GM12878 (cell line): ENCODE data around the gene NPDC1. TPM values are rescaled to one million over a fixed set of nuclear protein-coding genes. Genes with fewer than 3 reads are reported as not detected.

ENCODE experiments used
- ATAC-seq: fragments of 200-7000 bp; cut with Tn5 transposase; 3 replicates; pipeline ENCODE4 v1.9.1; 2020; ENCODE audit warnings: mild to moderate bottlenecking, moderate library complexity
- BruUV-seq: library from RNA; stranded (reverse); fragments of 400-500 nt; replicated peaks from 2 replicates; lab custom pipeline; 2021; lab: Mats Ljungman, UMichigan
- CTCF ChIA-PET: fragments of 300-600 bp; sonication (Branson Sonifier 250); formaldehyde crosslinking; extraction: SDS; loops from one replicate; lab custom pipeline; 2021; ENCODE audit warnings: inconsistent platforms; lab: Yijun Ruan, JAX
- POLR2A ChIA-PET: fragments of 350-600 bp; formaldehyde crosslinking; extraction: SDS; loops from one replicate; lab custom pipeline; 2021; ENCODE audit warnings: inconsistent platforms; lab: Charles Lee
- RAD21 ChIA-PET: fragments of 300-600 bp; sonication (Branson Sonifier 250); formaldehyde crosslinking; loops from one replicate; lab custom pipeline; 2023; ENCODE audit warnings: antibody characterized with exemption; ENCODE audit not compliant: unreplicated experiment; lab: Charles Lee
- SMC1A ChIA-PET: fragments of 300-600 bp; sonication (Branson Sonifier 250); formaldehyde crosslinking; loops from one replicate; lab custom pipeline; 2023; ENCODE audit not compliant: unreplicated experiment, uncharacterized antibody; lab: Charles Lee
- DNase-seq: peaks from one replicate; pipeline ENCODE4 v3.0.0-alpha.2; 2011; ENCODE audit warnings: low read depth, low spot score
- FAIRE-seq: peaks from 3 replicates; lab custom pipeline; 2011; peaks lifted over from hg19 to GRCh38; lab: Jason Lieb, UNC
- H2AFZ ChIP-seq: 2 replicates; pipeline ENCODE4 v1.6.0; 2011; ENCODE audit warnings: low read depth, low read length, control low read depth; ENCODE audit not compliant: control insufficient read depth
- H3K27ac ChIP-seq: 2 replicates; pipeline ENCODE4 v1.5.1; 2011; ENCODE audit warnings: control low read depth; ENCODE audit not compliant: control insufficient read depth, insufficient read depth
- H3K27me3 ChIP-seq, 2 experiments: replicated peaks in 1 of 2; 2 replicates each; pipeline versions ENCODE4 v1.6.0 to v1.6.1; 2011; ENCODE audit warnings: low read length in 1 of 2; ENCODE audit not compliant: control insufficient read depth in 2 of 2, insufficient read depth in 2 of 2
- H3K36me3 ChIP-seq, 2 experiments: 2 replicates each; pipeline ENCODE4 v1.5.1; 2011; ENCODE audit warnings: low read length in 1 of 2; ENCODE audit not compliant: control insufficient read depth in 2 of 2, insufficient read depth in 2 of 2
- H3K4me1 ChIP-seq: 2 replicates; pipeline ENCODE4 v1.6.1; 2011; ENCODE audit warnings: mild to moderate bottlenecking, low read length, moderate library complexity, mixed read lengths; ENCODE audit not compliant: control insufficient read depth, insufficient read depth
- H3K4me2 ChIP-seq: 2 replicates; pipeline ENCODE4 v1.6.0; 2011; ENCODE audit warnings: control low read depth; ENCODE audit not compliant: control insufficient read depth, insufficient read depth
- H3K4me3 ChIP-seq: fragments of 200-600 bp; sonication (generic); 2 replicates; pipeline ENCODE4 v1.5.1; 2016
- H3K79me2 ChIP-seq: 2 replicates; pipeline ENCODE4 v1.6.0; 2011; ENCODE audit warnings: low read length; ENCODE audit not compliant: control insufficient read depth, insufficient read depth
- H3K9ac ChIP-seq: 2 replicates; pipeline ENCODE4 v1.8.0; 2011; ENCODE audit warnings: low read length, control low read depth, mixed read lengths; ENCODE audit not compliant: control insufficient read depth, insufficient read depth
- H3K9me3 ChIP-seq: replicated peaks from 3 replicates; pipeline ENCODE4 v1.5.1; 2011; ENCODE audit warnings: mild to moderate bottlenecking, low read length; ENCODE audit not compliant: control insufficient read depth, insufficient read depth
- H4K20me1 ChIP-seq: 2 replicates; pipeline ENCODE4 v1.6.0; 2011; ENCODE audit not compliant: control insufficient read depth, insufficient read depth
- BRCA1 ChIP-seq: IDR thresholded peaks from 2 replicates; pipeline ENCODE4 v1.6.1; 2011; ENCODE audit warnings: low read depth, low read length, improper control_type of control experiment
- ESRRA ChIP-seq: IDR thresholded peaks from 2 replicates; pipeline ENCODE4 v1.6.1; 2012; ENCODE audit warnings: mild to moderate bottlenecking, low read length, improper control_type of control experiment
- NFXL1 ChIP-seq: fragments of 450-650 bp; IDR thresholded peaks from 2 replicates; pipeline ENCODE4 v1.6.1; 2017; ENCODE audit warnings: antibody characterized with exemption, mild to moderate bottlenecking, borderline replicate concordance
- NRF1 ChIP-seq: conservative IDR thresholded peaks from 2 replicates; pipeline ENCODE4 v1.6.1; 2011; ENCODE audit warnings: mild to moderate bottlenecking, low read depth, low read length, improper control_type of control experiment
- PAX8 ChIP-seq: fragments of 450-650 bp; IDR thresholded peaks from 2 replicates; pipeline ENCODE4 v1.6.1; 2017; ENCODE audit warnings: mild to moderate bottlenecking, moderate library complexity
- RAD21 ChIP-seq: IDR thresholded peaks from 2 replicates; pipeline ENCODE4 v1.6.1; 2011; ENCODE audit warnings: mild to moderate bottlenecking, low read depth, low read length, moderate library complexity; ENCODE audit not compliant: insufficient read depth
- SMAD5 ChIP-seq: IDR thresholded peaks from 2 replicates; pipeline ENCODE4 v1.6.1; 2016; ENCODE audit warnings: antibody characterized with exemption, low read depth
- SMC3 ChIP-seq: IDR thresholded peaks from 2 replicates; pipeline ENCODE4 v1.6.1; 2011; ENCODE audit warnings: low read length, improper control_type of control experiment, borderline replicate concordance
- SREBF2 ChIP-seq: IDR thresholded peaks from 2 replicates; pipeline ENCODE4 v1.6.1; 2012; ENCODE audit warnings: mild to moderate bottlenecking, low read length
- ZNF274 ChIP-seq: IDR thresholded peaks from one replicate; pipeline ENCODE4 v1.8.0; 2011; ENCODE audit not compliant: insufficient read length, insufficient read depth
- ZSCAN29 ChIP-seq: fragments of 450-650 bp; IDR thresholded peaks from 2 replicates; pipeline ENCODE4 v1.6.1; 2017; ENCODE audit warnings: mild to moderate bottlenecking, moderate library complexity
- WGBS: methylation state at CpG from one replicate; pipeline ENCODE4 v1.1.6; 2016; ENCODE audit warnings: low lambda C conversion rate; ENCODE audit not compliant: insufficient replicate concordance, insufficient coverage; ENCODE audit errors: missing lambda C conversion rate; 5-methylcytosine and 5-hydroxymethylcytosine counted together
- in situ Hi-C: fragments of 300-500 bp; cut with MboI; formaldehyde crosslinking; loops from 9 replicates; pipeline ENCODE4 v1.14.3; 2018; ENCODE audit warnings: mixed read lengths
- intact Hi-C: fragments of 100-400 bp; cut with micrococcal nuclease; formaldehyde crosslinking; loops from one replicate; pipeline ENCODE4 v1.14.2; 2022; ENCODE audit not compliant: unreplicated experiment
- polyA plus RNA-seq, 11 experiments: library from polyadenylated mRNA; depleted of rRNA in 4 of 11; unstranded in 6 of 11; stranded (reverse) in 5 of 11; fragments of >200 nt; fragmentation: Nextera tagmentation in 4 of 11; fragmentation: Illumina TruSeq in 1 of 11; extraction: Ambion mirVana in 4 of 11; extraction: Trizol in 1 of 11; gene quantifications; 1 replicate in 1 of 11; 2 replicates in 10 of 11; pipeline versions ENCODE4 v1.2.1 to v1.2.3, GENCODE V29; 2011 to 2016; ENCODE audit warnings: inconsistent platforms in 2 of 11, missing spikeins in 2 of 11, low read depth in 1 of 11
- total RNA-seq, 4 experiments: library from RNA; depleted of rRNA in 3 of 4; stranded (reverse); fragments of >200 nt in 3 of 4; fragmentation: Illumina TruSeq in 1 of 4; extraction: Trizol in 1 of 4; gene quantifications; 2 replicates each; pipeline versions ENCODE4 v1.2.1 to v1.2.3, GENCODE V29; 2013 to 2021
- TF ChIP-seq, protein P1 (sequence below): fragments of 450-650 bp; formaldehyde crosslinking; IDR thresholded peaks from 2 replicates; pipeline ENCODE4 v1.5.0; 2022; ENCODE audit warnings: mild to moderate bottlenecking, missing genetic modification characterization

Gene NPDC1
- total and polyA plus RNA-seq, 10 of the 15 experiments (the other 5 are each of a cell fraction or from before 2014, with no cell fraction given), result 0.04 to 1.7 (median 0.77) TPM; not detected in 2

DNA sequence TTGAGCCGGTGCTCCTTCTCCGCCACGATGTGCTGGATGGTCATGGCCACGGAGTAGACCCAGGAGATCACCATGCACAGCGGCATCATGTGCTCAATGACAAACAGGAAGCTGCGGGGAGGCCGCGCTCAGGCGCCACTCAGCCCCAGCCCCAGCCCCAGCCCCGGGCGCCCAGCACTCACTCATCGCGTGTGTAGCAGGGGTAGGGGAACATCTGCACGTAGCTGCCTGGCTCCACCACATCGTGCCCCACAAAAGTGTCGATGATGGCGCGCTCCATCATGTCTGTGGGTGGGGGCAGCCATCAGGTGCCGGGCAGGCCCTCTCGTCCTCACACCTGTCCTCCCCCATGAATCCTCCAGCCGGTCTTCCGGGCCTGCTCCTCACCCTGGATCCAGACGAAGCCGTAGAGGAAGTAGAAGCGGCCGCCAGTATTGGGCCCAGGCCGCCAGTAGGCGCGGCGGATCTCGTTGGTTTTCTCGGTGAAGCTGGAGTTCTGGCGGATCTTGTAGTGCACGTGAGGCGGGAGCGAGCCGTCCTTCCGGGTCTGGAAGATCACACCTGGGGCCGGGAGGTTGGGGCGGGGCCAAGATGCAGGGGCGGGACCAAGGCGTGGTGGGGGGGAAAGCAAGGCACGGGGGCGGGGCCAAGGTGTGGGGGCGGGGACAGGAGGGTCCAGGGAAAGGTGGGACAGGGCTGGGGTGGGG is 28.0 kb downstream of the NPDC1 start:
- BruUV-seq, result no TSS peak
- Histone ChIP-seq H3K9me3 (no peaks in the 10 kb centered on the region; the same call in 2 of the 3 replicates), H3K36me3 (no peaks in the 10 kb centered on the region), H4K20me1 (no peaks in the 10 kb centered on the region), H3K27me3 (no peaks in the 10 kb centered on the region), H2AFZ (no peak overlapping the region), H3K4me1 (no peaks in the 10 kb centered on the region), H3K4me3 (no peak overlapping the region), H3K4me2 (no peak overlapping the region), H3K9ac (no peak overlapping the region), H3K79me2 (no peaks in the 10 kb centered on the region), H3K27ac (no peak overlapping the region)
- FAIRE-seq, result no peak
- SMC1A ChIA-PET, result no interaction called here
- RAD21 ChIA-PET, result no interaction called here
- CTCF ChIA-PET, result no interaction called here
- in situ Hi-C loops, result no loop called here
- no peak for ATAC-seq
- DNase-seq, result no peak
- WGBS, result 91% methylated on average over 37 of the region's 45 CpGs
- intact Hi-C loops, result no loop called here
- TF ChIP-seq ZNF274 (no peak), BRCA1 (no peak), NFXL1 (no peak), NRF1 (no peak), SMAD5 (no peak), RAD21 (no peak), PAX8 (no peak), ESRRA (no peak), SMC3 (no peak), ZSCAN29 (no peak), SREBF2 (no peak)
- TF ChIP-seq, protein P1, sequence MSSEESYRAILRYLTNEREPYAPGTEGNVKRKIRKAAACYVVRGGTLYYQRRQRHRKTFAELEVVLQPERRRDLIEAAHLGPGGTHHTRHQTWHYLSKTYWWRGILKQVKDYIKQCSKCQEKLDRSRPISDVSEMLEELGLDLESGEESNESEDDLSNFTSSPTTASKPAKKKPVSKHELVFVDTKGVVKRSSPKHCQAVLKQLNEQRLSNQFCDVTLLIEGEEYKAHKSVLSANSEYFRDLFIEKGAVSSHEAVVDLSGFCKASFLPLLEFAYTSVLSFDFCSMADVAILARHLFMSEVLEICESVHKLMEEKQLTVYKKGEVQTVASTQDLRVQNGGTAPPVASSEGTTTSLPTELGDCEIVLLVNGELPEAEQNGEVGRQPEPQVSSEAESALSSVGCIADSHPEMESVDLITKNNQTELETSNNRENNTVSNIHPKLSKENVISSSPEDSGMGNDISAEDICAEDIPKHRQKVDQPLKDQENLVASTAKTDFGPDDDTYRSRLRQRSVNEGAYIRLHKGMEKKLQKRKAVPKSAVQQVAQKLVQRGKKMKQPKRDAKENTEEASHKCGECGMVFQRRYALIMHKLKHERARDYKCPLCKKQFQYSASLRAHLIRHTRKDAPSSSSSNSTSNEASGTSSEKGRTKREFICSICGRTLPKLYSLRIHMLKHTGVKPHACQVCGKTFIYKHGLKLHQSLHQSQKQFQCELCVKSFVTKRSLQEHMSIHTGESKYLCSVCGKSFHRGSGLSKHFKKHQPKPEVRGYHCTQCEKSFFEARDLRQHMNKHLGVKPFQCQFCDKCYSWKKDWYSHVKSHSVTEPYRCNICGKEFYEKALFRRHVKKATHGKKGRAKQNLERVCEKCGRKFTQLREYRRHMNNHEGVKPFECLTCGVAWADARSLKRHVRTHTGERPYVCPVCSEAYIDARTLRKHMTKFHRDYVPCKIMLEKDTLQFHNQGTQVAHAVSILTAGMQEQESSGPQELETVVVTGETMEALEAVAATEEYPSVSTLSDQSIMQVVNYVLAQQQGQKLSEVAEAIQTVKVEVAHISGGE, result no peak
- POLR2A ChIA-PET, result no interaction called here
